Measurements from ENCODE around the gene PCNX2. TPM values are rescaled to one million over a fixed set of nuclear protein-coding genes. Genes with fewer than 3 reads are reported as not detected.

Gene PCNX2
- total RNA-seq, 3 donors from 2014 or later, result 6.0 to 11.3 (median 8.5) TPM

DNA sequence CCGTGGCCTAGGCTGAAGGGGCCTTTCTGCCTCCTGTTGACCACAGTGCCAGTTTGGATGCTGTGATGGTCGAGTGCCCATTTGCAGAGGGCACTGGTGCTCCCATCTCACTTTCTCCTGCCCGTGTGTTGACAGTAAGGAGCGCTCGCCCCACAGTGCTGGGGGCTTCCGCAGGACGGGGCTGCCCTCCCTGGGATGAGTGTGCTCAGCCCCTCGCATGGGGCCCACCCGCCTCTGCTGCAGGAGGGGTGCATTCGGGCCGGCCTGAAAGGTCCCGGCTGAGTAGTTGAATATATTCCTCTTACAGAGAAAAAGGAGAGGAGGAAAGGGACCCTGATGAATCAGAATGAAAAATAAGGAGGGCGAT lies 307.8 kb downstream of the PCNX2 start:
- DNase-seq (no peak), ATAC-seq (no peak)
- Histone ChIP-seq H3K4me1 (ENCODE audit: low read depth) (peaks cover 3% of the 10 kb centered on the region), H3K4me3 (no peak overlapping the region), H3K9me3 (no peaks in the 10 kb centered on the region), H3K36me3 (ENCODE audit: low read depth) (no peaks in the 10 kb centered on the region)
- intact Hi-C loops (cut with DNase I, micrococcal nuclease), result no loop called here
- TF ChIP-seq, protein P1, sequence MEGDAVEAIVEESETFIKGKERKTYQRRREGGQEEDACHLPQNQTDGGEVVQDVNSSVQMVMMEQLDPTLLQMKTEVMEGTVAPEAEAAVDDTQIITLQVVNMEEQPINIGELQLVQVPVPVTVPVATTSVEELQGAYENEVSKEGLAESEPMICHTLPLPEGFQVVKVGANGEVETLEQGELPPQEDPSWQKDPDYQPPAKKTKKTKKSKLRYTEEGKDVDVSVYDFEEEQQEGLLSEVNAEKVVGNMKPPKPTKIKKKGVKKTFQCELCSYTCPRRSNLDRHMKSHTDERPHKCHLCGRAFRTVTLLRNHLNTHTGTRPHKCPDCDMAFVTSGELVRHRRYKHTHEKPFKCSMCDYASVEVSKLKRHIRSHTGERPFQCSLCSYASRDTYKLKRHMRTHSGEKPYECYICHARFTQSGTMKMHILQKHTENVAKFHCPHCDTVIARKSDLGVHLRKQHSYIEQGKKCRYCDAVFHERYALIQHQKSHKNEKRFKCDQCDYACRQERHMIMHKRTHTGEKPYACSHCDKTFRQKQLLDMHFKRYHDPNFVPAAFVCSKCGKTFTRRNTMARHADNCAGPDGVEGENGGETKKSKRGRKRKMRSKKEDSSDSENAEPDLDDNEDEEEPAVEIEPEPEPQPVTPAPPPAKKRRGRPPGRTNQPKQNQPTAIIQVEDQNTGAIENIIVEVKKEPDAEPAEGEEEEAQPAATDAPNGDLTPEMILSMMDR (IDR thresholded peaks at IDR 0.05), result no peak

DNA sequence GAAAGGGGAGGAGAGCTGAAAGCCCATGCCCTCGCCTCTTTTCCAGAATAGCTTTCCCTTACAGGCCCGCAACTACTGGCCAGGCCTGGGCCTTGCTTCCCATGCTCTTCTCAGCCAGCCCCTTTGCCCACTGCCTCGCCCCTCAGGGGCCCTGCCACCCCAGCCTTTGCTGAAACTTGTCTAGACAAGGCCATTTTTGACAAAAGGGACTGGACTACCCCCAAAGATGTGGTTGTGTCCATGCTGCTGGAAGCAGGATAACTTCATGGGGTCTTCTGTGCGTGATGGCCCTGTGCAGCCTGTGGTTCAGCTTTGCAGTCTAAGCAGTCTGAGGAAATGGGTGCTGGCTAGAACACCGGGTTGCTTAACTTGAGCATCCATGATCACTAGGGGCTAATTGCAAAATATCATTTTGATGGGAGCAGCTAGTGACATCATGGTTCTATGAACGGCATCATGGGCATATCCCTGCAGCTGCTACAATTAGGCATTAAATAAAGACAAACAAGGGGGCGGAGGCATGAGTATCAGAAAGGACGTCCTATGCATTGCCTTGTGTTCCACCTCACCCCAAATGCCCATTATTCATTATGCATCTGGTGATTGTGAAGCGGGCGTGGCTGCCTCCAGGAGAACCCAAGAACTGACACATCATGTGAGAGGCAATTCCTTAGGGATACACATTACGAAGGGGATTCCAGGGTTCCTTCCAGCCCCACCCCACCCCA lies 308.3 kb downstream of the PCNX2 start:
- no peaks in the 10 kb centered on the region for H3K9me3 ChIP-seq
- TF ChIP-seq, protein P1 (IDR thresholded peaks at IDR 0.05), result no peak
- intact Hi-C loops (cut with DNase I, micrococcal nuclease), result no loop called here
- H3K4me1 ChIP-seq (ENCODE audit: low read depth), result peaks cover 3% of the 10 kb centered on the region
- no peak overlapping the region for H3K4me3 ChIP-seq
- no peak for ATAC-seq
- no peaks in the 10 kb centered on the region for H3K36me3 ChIP-seq (ENCODE audit: low read depth)
- no peak for DNase-seq

DNA sequence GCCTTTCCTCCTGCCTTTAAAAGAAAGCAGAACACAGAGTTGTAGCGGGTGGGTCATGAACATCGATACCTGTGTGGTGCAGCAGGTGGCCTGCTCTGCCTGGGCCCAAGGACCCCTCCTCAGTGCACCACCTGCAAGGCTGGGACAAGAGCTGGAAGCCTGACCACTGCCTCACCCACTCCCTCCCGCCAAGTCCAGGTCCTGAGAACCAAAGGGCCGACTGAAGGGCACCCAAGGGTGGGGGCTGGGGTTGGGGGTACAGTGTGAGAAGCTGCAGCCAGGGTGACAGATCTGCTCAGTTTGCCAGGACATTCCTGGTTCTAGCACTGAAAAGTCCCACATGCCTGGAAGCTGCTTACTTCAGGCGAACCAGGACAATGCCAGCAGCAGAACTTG lies 309.0 kb downstream of the PCNX2 start:
- no peak for ATAC-seq

DNA sequence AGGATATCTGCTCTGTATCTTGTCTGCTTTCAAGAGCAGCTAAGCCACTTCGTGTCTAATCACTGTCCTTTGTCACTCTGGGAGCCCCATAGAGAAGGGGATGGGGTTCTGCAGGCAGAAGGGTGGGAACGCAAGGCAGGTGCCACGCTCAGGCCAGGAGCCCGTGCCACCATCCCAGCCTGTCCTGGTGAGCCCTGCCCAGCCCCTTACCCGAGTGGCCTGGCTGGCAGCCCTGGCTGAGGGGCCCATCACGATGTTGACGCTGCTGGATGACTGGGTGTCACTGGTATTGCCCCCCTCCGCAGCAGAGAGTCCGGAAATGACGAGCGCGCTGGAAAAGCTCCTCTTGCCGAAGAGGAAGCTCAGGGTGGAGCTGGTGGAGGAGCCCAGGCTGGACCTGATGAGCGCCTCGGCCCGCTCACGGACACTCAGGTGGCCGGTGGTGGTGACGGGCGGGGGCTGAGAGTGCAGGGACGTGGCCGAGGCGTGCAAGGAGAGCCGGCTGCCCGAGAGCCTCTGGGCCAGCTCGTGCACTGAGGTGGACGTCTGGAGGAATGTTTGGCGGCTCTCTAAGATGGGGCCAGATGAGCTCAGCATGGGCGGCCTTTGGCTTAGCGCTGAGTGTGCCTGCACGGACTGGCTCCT lies 309.5 kb downstream of the PCNX2 start:
- ATAC-seq, result no peak
- intact Hi-C loops (cut with DNase I, micrococcal nuclease), result no loop called here
- no peaks in the 10 kb centered on the region for H3K9me3 ChIP-seq
- no peaks in the 10 kb centered on the region for H3K36me3 ChIP-seq (ENCODE audit: low read depth)
- peaks cover 3% of the 10 kb centered on the region for H3K4me1 ChIP-seq (ENCODE audit: low read depth)
- no peak overlapping the region for H3K4me3 ChIP-seq
- DNase-seq, result no peak
- TF ChIP-seq, protein P1 (IDR thresholded peaks at IDR 0.05), result no peak

More for the DNA sequence above, 309.0 kb downstream of the PCNX2 start:
- Histone ChIP-seq H3K4me3 (no peak overlapping the region), H3K9me3 (no peaks in the 10 kb centered on the region), H3K36me3 (ENCODE audit: low read depth) (no peaks in the 10 kb centered on the region), H3K4me1 (ENCODE audit: low read depth) (peaks cover 3% of the 10 kb centered on the region)
- TF ChIP-seq, protein P1 (IDR thresholded peaks at IDR 0.05), result no peak
- DNase-seq, result no peak
- intact Hi-C loops (cut with DNase I, micrococcal nuclease), result no loop called here

DNA sequence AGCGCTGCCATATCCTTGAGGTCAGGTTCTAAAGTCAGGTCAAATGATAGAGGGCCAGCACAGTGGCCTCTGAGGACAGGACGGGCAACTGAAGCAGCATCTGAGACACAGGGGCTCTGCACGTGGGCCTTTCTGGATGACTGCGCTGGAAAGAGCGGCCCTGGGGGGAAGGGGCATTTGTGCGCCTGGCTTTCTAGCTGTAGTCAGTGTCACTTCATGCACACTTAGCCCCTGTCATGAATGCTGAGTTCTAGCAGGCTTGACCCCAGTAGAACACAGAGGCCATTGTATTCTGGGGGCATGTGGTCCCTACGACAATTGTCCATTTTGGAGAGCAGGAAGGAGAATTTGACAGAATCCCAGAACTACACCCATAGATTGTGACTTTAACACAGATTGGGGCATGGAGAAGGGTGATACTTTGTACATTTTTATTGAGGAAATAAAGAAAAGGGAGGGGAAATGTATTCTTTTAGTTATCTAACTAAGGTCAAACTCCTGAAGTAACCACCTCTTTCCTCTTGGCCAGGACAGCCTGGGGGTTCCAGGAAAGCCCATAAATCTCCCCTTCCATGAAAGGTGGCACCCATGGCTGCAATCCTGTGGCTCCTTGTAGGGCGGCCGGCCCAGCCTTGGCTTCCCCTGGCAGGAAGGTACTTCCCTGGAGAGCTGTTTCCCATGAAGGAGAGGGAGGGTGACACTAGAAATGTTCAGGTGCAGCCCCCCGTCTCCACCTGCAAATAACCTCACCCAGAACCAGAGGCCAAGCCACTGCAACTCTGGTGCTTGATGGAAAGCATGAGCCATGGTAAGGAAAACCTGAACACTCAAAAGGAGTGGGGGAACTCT lies 310.7 kb downstream of the PCNX2 start:
- ATAC-seq (peak; percentile 81), DNase-seq (peak in 2 of 3 donors; percentile 26 to 46)
- TF ChIP-seq, protein P1 (IDR thresholded peaks at IDR 0.05), result no peak
- Histone ChIP-seq H3K4me3 (no peak overlapping the region), H3K4me1 (ENCODE audit: low read depth) (peaks cover 3% of the 10 kb centered on the region), H3K9me3 (no peaks in the 10 kb centered on the region), H3K36me3 (ENCODE audit: low read depth) (no peaks in the 10 kb centered on the region)
- intact Hi-C loops (cut with DNase I, micrococcal nuclease), result no loop called here
